HG03520 (cell line): ENCODE results near the gene IL27RA.

Source experiments
- ATAC-seq: cut with Tn5 transposase; IDR thresholded peaks from one replicate; pipeline ENCODE4 v1.9.1; 2021; ENCODE audit warnings: mild to moderate bottlenecking, moderate library complexity; ENCODE audit not compliant: unreplicated experiment

Gene IL27RA

DNA sequence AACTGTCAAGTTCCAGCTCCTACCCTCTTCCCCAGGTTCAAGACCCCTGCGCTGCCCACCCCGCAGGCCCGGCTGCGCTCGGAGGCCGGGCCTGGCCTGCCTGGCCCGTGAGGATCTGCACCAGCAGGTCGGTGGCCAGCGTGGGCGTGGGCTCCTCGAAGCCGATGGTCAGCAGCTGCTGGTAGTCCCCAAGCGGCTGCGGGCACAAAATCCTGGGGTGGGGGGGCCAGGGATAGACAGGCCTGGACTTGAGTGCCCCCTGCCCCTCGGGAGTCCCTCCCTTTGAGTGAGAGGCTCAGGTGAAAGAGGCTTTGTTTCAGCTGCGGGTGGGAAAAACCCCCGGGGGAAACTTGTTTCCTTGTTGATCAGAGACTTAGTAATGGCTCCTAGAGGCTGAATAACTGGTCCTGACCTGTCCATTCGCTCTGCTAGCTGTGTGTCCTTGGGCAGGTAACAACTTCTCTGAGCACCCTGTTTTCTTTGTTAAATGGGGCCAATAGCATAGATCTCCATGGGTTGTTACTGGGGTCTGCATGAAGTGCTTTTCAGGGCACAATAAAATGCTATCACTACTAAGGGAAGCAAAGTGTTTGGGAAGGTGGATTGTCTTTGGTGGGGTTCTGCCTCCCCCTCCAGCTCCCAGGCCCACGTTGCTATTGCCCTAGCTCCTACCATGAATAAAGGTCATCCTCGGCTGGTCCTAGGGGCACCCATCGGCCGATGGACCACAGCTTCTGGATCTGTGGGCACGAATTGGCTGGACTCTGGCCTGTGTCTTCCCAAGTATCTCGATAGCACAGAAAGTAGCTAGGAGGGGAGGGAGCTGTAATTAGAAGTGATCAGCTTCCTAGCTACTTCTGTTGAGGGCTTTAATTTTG, 50.5 kb downstream of the IL27RA start:
- no peak for ATAC-seq

DNA sequence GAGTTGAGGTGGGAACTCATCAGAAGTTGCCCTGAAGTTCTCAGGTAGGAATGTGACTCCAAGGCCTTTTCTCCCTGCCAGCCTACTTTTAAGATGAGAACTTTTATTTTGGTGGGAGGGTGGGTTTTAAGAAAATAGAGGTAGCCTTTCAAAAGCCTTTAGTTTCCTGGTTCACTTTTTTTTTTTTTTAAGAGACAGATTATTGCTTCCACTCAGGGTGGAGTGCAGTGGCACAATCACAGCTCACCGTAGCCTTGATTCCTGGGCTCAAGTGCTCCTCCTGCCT, 51.1 kb downstream of the IL27RA start:
- no peak for ATAC-seq

DNA sequence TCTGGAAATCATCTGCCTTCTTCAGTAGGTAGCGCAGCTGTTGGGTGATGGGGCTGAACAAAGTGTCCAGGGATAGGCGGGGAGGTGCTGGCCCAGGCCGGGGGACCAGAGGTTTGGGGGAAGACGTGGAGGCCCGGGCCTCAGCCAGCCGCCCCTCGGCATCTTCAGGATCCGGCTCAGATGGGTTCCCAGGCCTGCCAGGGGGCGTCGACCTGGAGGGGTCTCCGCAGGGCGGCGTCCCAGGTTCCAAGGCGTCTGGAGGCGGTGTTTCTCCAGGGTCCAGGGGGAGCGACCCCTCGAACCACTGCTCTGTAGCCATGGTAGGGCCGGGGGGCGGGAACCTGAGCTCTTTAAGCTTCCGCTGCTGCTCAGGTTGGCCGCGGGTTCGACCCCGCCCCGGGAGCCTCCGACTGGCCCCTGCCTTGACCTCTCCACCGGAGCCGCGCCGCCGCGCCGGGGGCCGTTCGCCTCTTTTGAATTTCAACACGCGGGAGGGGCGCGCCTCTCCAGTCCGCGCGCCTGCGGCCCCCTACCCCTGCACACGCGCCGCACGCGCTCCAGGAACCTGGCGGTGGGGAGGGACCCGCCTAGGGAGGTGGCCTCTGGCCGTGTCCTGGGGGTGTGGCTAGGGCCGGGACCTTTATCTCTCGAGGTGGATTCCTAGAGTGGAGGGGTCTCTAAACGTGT, 53.9 kb downstream of the IL27RA start, which contains the start of gene C19orf67:
Gene C19orf67 (minus strand): TSS at position 475 of the 687 bp plus-strand sequence. CDS start 156 bp downstream, at position 319.
- ATAC-seq, result no peak

DNA sequence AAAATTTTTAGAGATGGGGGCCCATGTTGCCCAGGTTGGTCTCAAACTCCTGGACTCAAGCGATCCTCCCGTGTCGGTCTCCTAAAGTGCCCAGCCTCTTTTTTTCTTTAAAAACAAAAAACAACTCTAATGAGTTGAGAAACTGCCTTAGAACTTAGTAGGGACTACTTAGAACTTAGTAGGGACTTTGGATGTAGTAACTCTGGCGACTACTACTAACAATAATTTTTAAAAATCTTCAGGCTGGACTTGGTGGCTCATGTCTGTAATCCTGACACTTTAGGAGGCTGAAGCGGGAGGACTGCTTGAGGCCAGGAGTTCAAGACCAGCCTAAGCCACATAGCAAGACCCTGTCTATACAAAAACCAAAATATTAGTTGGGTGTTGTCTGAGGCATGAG, 54.5 kb downstream of the IL27RA start:
- ATAC-seq, result no peak

DNA sequence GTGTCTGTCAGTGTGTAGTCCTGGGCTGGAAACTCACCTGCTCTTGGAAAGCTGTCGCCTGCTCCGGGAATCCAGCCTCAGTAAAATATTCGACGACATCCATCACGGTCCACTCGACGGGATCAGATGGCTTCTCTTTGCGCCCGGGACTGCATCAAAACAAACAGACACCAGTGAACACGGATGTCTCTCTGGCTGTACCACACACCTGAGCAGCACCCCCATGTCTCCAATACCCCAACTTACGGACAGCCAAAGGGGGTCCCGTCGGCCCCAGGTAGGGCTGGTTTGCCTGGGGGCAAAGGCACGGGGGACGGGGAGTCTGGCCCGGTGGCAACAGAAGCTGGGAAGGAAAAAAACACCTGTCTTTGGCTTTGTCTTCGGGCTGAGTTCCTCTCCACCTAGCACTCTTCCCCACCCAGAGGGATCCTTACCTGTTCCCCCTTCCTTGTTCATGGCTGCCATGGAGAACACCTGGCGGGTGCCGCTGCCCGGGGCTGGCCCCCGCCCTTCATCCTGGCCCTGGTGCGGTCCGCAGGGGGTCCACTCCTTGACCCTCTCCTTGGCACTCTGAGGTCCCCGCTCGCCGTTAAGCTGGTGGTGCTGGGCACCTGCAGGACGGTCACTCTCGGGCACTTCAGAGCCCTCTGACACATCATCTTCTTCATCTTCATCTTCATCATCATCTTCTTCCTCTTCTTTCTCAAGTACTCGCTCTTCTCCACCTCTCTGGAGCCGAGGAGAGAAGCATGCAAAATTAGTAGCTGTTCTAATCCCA, 57.3 kb downstream of the IL27RA start:
- ATAC-seq, result no peak

DNA sequence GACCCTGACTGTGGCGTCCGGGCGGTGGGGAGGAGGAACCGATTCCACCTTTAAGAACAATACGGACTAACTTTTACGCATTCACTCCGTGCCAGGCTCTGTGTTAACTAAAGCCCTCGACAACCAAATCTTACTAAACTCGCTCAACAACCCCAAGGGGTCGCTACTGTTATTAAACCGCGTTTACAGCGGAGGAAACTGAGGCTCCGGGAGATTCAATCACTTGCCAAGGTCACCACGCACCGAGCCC, 57.8 kb downstream of the IL27RA start:
- ATAC-seq, result no peak

DNA sequence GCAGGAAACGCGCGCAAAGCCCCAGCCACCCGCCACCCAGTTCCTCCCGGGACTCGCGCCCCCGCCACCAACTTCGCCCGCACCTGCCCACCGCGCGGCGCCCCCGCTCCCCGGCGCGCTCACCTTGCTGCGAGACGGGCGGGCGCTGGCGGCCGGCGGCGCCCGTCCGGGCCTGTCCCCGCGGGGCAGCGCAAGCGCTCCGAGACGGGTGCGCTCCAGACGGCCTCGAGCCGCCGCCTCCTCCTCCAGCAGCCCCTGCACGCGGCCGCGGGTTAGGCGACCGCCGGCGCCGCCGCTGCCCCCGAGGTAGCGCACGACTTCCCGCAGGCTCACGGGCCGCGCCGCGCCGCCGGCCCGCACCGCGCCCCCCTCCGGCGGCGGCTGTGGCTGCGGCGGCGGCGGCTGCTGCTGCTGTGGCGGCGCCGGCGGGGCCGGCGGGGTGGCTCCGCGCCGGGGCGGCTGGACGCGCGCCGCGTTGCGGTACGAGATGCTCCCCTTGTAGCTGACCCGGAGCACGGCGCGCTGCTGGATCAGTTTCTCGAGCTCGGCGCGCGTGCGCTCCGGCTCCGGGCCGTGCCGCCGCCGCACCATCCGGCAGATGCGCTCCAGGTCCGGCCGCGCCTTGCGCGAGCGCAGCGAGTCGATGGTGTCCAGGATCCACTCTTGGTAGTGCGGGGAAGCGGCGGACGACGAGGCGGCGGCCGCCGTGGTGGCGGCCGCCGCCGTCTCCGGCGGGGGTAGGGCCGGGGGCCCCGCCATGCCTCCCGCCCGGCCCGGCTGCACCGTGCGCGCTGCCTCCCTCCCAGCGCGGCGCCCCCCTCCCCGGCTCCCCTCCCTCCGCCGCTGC, 58.3 kb downstream of the IL27RA start:
- ATAC-seq, result no peak

DNA sequence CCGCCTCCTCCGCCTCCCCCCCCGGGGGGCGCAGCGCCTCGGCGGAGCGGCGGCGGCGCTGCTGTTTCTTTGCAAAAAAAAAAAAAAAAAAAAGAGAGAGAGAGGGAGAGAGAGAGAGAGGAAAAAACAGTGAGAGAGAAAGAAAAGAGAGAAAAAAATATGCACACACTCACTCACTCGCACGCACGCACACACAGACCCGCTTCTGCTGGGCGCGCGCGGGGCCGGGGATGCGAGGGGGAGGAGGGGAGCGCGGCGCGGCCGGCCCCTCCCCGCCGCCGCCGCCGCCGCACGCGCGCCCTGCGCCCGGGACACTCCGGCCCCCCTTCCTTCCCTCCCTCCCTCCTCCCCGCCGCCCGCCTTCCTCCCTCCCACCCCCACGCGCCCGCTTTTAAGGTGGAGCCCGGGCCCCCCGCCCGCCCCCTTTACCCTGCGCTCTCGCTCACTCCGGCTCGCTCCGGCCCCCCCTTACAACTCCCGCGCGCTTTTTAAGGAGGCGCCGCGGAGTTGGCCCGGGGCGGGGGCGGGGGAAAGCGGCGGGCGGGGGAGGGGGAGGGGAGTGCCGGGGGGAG, 59.0 kb downstream of the IL27RA start, which contains the start of gene SAMD1:
Gene SAMD1 (minus strand): TSS at position 243 of the 572 bp plus-strand sequence.
- peak; percentile 20 for ATAC-seq

DNA sequence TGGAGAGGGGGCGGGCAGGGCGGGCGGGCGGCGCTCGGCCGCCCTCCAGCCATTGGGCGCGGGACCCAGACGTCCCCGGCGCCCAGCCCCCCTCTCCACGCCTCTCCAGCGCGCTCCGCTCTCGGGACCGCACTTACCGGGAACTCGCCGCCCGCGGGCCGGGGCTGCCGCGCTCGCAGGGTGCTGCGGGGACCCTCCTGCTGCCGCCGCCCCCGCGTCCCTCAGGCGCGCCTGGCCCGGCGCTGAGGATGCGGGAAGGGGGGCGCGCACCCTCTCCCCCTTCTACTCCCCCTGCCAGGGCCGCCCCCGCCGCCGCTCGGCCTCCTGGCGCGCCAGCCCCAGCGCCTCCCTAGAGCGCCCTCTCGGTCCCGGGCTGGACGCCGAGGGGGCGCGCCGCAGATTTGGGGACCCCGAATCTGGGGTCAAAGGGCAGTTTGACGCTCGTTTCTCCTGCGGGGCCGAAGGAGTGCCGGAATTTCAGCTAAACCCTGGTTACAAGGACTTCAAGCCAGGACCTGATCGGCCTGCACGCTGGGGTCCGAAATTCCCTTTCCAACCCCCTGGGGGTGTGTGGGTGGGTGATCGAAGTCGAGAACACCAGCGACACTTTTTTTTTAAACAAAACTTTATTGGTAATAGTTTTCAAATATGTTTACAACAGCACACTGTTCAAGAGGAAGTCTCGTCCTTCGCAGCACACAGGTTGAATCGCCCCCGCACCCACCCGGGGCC, 59.7 kb downstream of the IL27RA start:
- ATAC-seq, result peak; percentile 46

DNA sequence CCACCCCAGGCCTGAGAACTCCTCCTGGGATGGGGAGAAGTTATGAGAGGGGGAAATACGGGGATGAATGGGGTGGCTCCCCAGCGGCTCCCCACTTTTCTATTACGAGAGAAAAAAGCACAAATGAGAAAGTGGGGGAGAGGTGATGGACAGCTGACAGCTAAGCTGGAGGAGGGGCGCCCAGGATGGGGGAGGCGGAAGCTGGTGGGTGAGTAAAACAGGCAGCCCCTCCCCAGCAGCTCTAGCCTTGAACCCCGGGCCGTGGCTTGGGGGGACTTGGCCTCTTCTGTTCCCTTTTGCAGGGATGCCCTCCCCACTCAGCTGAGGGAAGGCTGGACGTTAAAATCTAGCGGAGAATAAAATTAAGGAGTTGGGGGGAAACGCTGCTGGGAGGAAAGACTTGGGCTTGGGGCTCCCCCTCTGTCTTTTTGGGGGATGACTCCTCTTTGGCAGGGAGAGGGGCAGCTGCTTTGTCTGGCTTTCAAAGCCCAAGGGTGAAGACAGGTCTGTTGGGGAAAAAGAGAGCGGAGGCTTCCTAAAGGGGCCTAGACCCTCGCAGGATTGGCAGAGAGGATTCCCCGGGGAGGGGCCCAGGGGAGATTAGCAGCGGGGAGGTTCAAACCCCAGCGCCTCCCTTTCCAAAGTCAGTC, 60.4 kb downstream of the IL27RA start:
- ATAC-seq, result peak; percentile 5

DNA sequence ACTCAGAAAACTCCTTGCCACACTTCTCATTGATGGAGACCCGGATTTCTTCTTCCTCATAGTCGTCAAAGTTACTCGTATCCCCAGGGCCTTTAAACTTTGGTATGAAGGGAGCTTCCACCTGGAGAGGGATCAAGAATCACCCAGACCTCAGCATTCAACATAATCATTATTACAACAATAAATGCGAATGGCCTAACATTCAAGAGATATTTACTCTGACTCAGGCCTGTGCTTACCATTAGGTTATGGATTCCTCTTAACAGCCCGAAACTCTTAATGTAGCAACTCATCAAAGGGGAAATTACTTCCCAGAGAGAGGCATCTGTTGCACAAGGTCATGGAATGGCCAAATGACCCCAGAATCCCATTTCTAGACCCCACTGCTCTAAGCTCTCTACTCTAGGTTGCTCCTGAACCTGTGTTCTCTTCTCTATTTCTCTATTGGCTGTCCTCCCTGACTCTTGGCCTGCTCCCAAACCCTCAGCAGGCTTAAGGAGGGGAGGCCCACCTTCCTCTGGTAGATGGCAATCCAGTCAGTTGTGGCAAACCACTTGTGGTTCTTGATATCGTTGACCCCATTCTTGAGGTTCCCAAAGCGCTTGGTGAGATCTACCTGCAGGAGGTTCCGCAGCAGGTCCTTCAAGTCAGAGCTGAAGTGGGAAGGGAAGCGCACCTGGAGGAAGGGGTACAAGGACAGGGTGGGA, 61.7 kb downstream of the IL27RA start:
- no peak for ATAC-seq

DNA sequence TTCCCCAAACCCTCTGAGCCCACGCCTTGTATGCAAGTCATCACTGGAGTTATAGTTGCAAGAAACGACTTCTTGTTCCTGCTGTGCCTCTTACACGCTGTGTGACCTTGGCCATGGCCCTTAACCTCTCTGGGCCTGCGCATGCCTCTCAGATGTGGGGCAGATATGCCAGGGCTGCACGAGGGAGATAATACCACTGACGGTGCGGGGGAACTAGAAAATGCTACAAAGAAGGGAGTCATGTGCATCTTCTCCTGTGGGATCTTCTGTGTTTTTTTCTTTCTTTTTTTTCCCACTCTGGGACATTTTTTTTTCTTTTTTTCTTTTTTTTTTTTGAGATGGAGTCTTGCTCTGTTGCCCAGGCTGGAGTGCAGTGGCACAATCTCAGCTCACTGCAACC, 63.3 kb downstream of the IL27RA start:
- ATAC-seq, result no peak

DNA sequence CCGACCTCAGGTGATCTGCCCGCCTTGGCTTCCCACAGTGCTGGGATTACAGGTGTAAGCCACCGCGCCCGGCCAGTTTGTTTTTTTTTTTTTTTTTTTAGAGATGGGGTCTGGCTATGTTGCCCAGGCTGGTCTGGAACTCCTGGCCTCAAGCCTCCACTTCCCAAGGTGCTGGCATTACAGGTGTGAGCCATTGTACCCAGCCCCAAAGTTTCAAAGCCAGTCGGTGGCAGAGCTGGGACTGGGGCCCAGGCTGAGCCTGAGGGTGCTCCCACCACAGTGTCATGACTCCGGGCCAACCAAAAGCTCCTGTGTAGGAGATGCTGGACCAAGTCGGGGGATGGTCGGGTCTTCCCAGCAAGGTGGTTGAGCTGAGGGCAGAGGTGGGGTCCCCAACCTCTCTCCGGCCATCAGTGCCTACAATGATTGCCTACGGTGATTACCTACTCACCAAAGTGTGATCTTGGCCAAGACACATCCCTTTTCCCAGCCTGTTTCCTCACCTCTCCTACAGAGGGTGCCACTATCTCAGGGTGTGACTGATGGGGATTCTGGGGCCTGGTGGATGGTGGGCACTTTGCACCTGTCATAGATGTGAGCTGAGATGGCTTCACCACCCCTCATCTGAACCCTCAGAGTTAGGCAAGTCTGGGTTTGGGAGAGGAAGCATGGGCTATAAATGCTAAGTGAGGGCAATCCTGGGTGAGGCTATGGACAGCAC, 64.9 kb downstream of the IL27RA start:
- no peak for ATAC-seq

DNA sequence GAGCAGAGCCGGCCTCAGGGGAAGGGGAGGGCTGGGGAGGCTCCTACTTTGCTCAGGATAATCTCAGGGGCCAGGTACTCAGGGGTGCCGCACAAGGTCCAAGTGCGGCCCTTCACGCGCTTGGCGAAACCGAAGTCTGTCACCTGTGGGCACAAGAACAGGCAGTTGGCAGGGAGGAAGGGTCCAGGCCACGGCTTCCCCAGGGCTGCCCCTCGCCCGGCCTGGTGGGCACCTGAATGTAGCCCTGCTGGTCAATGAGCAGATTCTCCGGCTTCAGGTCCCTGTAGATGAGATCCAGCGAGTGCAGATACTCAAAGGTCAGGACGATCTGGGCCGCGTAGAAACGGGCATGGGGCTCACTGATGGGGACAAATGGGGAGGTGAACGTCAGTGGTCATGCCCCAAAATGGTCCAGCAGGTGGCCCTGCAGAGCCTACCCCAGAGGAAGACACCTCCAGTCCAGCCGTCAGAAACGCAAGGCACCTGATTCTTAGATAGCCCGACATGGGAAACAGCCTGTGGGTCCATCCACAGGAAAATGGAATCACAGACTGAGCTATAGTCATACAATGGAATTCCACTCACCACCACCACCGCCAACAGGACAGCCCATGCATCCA, 66.1 kb downstream of the IL27RA start:
- ATAC-seq, result no peak

DNA sequence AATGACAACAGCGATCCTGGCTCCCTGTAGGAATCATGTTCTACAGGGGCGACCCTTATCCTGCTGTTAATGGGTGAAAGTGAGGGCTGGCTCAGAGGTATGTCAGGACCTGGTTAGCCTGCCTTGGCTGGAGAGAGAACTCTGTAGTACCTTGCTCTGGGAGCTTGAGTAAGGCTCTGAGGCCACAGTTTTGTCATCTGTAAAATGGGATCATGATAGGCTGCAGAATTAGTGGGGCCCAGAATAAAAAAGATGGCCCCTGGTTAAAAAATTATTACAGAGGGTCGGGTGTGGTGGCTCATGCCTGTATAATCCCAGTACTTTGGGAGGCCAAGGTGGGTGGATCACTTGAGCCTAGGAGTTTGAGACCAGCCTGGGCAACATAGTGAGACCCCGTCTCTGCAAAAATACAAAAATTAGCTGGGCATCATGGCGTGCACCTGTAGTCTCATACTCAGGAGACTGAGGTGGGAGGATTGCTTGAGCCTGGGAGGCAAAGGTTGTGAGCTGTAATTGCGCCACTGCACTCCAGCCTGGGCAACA, 69.5 kb downstream of the IL27RA start:
- no peak for ATAC-seq

DNA sequence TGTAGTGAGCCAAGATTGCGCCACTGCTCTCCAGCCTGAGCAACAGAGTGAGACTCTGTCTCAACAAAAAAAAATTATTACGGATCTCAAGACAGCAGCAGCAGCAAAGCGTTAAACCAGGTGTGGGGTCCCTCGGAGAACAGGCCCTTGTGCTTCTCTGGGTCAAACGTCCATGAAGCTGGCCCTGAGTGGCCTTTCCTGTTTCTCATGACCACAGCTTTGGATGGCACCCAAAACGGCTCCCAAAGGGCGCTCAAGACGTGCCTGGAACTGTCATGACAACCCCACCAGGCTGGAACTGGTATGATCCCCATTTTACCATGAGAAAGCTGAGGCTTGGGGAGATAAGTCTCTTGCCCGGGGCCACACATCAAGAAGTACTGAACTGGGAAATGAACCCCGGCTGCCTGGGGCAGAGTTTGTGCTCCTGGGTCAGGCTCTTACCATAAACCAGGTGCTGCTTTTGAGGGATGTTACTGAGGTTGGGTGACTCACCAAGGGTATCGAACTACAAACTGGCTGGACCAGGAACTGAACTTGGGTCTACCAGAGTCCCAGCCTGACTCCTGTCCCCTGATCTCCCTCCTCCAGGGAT, 70.6 kb downstream of the IL27RA start:
- ATAC-seq, result no peak

DNA sequence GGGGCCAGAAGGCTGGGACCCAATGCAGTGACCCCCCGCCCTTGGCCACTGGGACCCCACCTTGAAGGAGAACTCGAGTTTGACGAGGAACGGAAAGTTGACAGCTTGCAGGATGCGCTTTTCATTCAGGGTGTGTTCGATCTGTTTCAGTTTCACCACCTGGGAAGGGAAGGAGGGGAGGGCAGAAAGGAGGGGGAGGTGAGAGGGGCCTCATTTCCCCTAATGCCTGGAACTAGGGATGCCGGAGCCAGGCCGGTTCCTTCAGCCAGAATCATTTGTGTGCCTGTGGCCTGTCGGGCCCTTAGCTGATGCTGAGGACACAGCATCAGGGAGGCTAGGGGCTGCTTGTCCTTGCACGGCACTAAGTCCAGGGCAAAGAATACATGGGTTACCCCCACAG, 71.2 kb downstream of the IL27RA start:
- ATAC-seq, result no peak
